MV-4-11 (cell line): Measurements from ENCODE around the gene KMT2C.
A peak's percentile ranks its signal among the peaks of the same experiment; 100 is the strongest.
"Not testable (repeated sequence)": the region's sequence is repeated elsewhere in the genome, so short reads cannot be mapped to it uniquely, and the experiment has no call there.

Experiments
- DNase-seq: peaks from one replicate; lab custom pipeline; 2025; lab: John Stamatoyannopoulos, UW

Gene KMT2C

DNA sequence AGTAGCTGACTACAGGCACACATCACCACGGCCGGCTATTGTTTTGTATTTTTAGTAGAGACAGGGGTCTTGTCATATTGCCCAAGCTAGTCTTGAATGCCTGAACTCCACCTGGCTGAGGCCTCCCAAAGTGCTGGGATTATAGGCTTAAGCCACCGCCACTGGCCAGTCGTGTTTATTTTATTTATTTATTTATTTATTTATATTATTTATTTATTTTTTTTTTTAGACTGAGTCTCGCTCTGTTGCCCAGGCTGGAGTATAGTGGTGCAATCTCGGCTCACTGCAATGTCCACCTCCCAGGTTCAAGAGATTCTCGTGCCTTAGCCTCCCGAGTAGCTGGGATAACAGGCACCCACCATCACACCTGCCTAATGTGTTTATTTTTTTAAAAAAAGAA is 6.0 kb upstream of the KMT2C start:
- DNase-seq = not testable (repeated sequence)

DNA sequence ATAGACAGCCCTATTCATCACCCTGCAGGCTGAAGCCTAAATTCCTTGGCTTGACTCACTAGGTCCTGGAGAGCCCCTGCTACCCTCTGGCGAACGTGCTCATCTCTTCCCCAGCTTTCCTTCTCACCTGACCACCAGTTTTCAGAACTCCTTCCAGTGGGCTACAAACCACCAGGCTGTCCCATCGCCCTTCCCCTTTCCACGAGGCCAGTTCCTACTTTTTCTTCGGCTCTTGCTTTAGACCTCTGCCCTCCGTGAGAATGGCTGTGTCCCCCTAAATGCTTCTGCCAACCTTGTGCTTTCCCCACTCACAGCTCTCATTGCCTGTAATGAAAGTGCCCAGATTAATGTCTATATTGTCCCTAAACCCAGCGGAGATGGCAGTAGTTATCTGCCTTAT is 5.4 kb upstream of the KMT2C start:
- DNase-seq = not testable (repeated sequence)

- DNase-seq = not testable (repeated sequence)
These were observed 2.2 kb upstream of the KMT2C start for GRCh38 chr7:152438017-152438416.

GRCh38 chr7:152436931-152437575 is 1.2 kb upstream of the KMT2C start:
- not testable (repeated sequence) for DNase-seq

GRCh38 chr7:152436111-152436930 is 518 bp upstream of the KMT2C start:
- DNase-seq = peak; percentile 79

- not testable (repeated sequence) for DNase-seq
These were observed 1.1 kb downstream of the KMT2C start for GRCh38 chr7:152434511-152435383.

- DNase-seq = not testable (repeated sequence)
These were observed 1.9 kb downstream of the KMT2C start for GRCh38 chr7:152433721-152434490.

DNA sequence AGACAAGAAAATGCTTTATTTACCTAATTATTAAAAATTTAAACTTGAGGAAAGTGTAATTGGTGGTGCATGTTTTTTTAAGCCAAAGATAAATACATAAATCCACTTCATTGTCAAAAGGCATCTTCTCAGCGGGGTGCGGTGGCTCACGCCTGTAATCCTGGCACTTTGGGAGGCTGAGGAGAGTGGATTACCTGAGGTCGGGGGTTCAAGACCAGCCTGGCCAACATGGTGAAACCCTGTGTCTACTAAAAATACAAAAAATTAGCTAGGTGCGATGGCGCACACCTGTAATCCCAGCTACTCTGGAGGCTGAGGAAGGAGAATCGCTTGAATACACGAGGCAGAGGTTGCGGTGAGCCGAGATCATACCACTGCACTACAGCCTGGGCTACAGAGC is 3.1 kb downstream of the KMT2C start:
- not testable (repeated sequence) for DNase-seq

- no peak for DNase-seq
These were observed 4.9 kb downstream of the KMT2C start for GRCh38 chr7:152430854-152431253.

- not testable (repeated sequence) for DNase-seq
These were observed 5.7 kb downstream of the KMT2C start for GRCh38 chr7:152430118-152430517.

GRCh38 chr7:152424348-152425108 is 11.3 kb downstream of the KMT2C start:
- DNase-seq = no peak

DNA sequence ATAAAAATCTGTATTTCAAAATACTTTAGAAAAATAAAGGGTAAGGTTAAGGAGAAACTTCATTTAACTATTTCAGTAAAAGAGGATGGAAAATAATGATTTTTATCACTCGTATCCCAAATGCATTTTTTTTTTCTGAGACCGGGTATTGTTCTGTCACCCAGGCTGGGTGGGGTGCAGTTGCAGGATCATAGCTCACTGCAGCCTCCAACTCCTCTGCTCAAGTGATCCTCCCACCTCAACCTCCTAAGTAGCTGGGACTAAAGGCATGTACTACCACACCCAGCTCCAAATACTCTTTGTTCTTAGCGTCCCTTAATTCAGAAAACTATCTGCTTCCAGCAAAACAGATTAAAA is 11.8 kb downstream of the KMT2C start:
- DNase-seq = no peak

DNA sequence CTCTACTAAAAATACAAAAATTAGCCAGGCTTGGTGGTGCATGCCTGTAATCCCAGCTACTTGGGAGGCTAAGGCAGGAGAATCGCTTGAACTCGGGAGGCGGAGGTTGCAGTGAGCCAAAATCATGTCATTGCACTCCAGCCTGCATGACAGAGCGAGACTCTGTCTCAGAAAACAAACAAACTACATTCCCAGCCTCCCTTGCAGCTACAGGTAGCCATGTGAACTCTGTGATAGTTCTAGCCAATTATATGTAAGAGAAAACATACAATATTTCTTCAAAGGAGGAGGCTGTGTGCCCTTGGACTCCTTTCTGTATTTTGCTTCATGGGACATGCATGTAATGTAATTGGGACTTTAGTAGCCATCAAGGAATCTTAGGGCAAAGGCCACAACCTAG is 12.6 kb downstream of the KMT2C start:
- not testable (repeated sequence) for DNase-seq

DNA sequence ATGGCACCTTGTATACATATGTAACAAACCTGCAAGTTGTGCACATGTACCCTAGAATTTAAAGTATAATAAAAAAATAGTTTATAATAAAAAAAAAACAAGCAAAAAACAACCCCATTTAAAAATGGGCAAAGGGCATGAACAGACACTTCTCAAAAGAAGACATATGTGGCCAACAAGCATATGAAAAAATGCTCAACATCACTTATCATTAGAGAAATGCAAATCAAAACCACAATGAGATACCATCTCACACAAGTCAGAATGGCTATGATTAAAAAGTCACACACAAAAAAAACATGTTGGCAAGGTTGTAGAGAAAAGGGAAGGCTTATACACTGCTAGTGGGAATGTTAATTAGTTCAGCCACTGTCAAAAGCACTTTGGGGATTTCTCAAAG is 14.9 kb downstream of the KMT2C start:
- DNase-seq = not testable (repeated sequence)

- DNase-seq = no peak
These were observed 16.1 kb downstream of the KMT2C start for GRCh38 chr7:152419473-152420429.

- DNase-seq = no peak
These were observed 21.0 kb downstream of the KMT2C start for GRCh38 chr7:152414779-152415178.

DNA sequence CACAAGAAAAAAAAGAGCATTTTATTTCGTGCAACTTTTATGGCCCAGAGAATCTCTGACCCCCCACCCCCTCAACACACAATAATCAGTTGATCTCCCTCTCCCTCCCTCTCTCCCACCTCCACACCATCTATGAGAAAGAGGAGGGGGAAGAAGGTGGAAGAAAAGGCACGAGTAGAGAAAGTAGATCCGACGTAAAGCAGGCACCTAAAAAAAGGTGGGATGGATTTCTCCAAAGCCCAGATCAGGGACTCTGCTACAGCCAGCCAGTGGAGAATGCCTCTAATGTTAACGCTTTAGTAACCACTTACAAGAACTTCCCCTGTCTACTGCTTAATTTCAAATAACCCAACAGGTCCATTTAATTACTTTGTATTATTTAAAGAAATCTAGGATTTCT is 24.4 kb downstream of the KMT2C start:
- no peak for DNase-seq

DNA sequence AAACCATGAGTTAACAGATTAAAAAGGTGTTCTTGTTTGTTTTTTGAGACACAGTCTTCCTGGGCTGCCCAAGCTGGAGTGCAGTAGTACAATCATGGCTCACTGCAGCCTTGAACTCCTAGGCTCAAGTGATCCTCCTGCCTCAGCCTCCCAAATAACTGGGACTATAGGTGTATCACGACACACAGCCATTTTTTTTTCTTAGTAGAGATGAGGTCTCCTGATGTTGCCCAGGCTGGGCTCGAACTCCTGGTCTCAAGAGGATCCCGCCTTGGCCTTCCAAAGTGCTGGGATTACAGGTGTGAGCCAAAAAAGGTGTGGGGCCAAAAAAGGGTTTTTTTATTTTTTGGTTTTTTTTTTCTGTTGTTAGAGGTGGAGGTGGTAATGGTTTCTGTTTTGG is 29.3 kb downstream of the KMT2C start:
- no peak for DNase-seq

GRCh38 chr7:152406030-152406429 is 29.8 kb downstream of the KMT2C start:
- DNase-seq = not testable (repeated sequence)

DNA sequence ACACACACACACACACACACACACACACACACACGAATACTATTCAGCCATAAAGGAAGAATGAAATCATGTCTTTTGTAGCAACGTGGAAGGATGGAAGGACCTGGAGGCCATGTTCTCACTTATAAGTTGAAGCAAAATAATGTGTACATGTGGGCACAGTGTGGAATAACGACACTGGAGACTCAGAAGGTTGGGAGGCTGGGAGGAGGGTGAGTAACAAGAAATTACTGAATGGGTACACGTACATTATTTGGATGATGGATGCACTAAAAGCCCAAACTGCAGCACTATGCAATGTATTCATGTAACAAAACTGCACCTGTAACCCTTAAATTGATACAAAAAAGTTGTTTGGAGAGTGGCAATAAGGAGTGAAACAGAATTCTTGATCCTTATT is 32.1 kb downstream of the KMT2C start:
- DNase-seq = no peak
